Activated naive CD4-positive, alpha-beta T cell treated with anti-CD3 and anti-CD28 coated beads for 36 hours (primary cell): ENCODE measurements around the gene DMKN. TPM values are rescaled to one million over a fixed set of nuclear protein-coding genes. Genes with fewer than 3 reads are reported as not detected.
"Not testable (repeated sequence)": the region's sequence is repeated elsewhere in the genome, so short reads cannot be mapped to it uniquely, and the experiment has no call there.

Experiments
- CTCF ChIA-PET: fragments of 350-600 bp; sonication (Branson Sonifier 250); formaldehyde crosslinking; loops from one replicate; lab custom pipeline; 2021; ENCODE audit warnings: antibody characterized with exemption; lab: Charles Lee
- DNase-seq: peaks from one replicate; pipeline ENCODE4 v3.0.0-alpha.2; 2020
- H3K27ac Mint-ChIP-seq: one replicate; pipeline ENCODE4 v1.8.0; 2021; ENCODE audit warnings: mild to moderate bottlenecking, mixed read lengths
- H3K27me3 Mint-ChIP-seq: one replicate; pipeline ENCODE4 v1.8.0; 2021; ENCODE audit warnings: low read depth, mixed read lengths
- H3K36me3 Mint-ChIP-seq: one replicate; pipeline ENCODE4 v1.8.0; 2021; ENCODE audit warnings: low read depth, mixed read lengths
- H3K4me1 Mint-ChIP-seq: one replicate; pipeline ENCODE4 v1.8.0; 2021; ENCODE audit warnings: low read depth, mixed read lengths
- H3K4me3 Mint-ChIP-seq: one replicate; pipeline ENCODE4 v1.8.0; 2021; ENCODE audit warnings: mild to moderate bottlenecking, moderate library complexity, mixed read lengths
- H3K9me3 Mint-ChIP-seq: one replicate; pipeline ENCODE4 v1.8.0; 2021; ENCODE audit warnings: mixed read lengths
- intact Hi-C: fragments of 100-400 bp; cut with micrococcal nuclease; formaldehyde crosslinking; loops from one replicate; pipeline ENCODE4 v1.15.1; 2023
- total RNA-seq, 2 experiments: library from RNA; stranded (reverse); gene quantifications; one replicate each; pipeline ENCODE4 v1.2.3, GENCODE V29; 2021

Gene DMKN
- total RNA-seq, 2 experiments from 2014 or later, result 0.86 to 1.7 TPM

DNA sequence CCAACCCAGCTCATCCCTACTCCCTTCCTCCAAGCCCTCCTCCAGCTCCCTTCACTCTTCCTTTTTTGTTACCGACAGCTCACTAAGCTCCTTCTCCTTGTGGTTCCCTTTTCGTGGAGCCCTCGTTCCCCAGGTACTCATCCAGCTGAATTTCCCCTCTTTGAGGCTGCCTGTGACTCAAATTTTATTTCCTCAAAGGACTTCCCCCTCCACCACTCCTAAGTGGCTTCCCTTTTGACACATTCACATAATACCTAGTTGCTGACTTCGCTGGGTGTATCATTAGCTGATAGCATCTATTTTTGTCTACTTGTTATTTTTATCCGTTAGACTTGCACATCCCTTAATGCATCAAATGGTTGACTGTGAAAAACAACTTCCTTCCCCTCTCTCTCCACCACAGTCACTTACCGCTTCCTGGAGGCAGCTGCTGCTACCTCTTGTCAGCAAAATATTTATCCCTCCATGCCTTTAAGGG is 50.9 kb downstream of the DMKN start:
- peak overlapping the region; percentile 15 for H3K27ac Mint-ChIP-seq
- CTCF ChIA-PET, result interaction anchor here (1.4 to 1.7 kb wide), 3 partner anchors 10 to 48 kb away, joined by 4 to 7 read pairs (median 5); no protein-coding TSS in a partner anchor
- H3K4me1 Mint-ChIP-seq, result peaks cover 24% of the 10 kb centered on the region
- peak; percentile 59 for DNase-seq
- intact Hi-C loops, result no loop called here
- no peaks in the 10 kb centered on the region for H3K27me3 Mint-ChIP-seq
- H3K36me3 Mint-ChIP-seq, result no peaks in the 10 kb centered on the region
- H3K9me3 Mint-ChIP-seq, result no peaks in the 10 kb centered on the region
- H3K4me3 Mint-ChIP-seq, result no peak overlapping the region

GRCh38 chr19:35461788-35462187 is 51.7 kb downstream of the DMKN start:
- CTCF ChIA-PET, result interaction anchor here (1.4 to 1.7 kb wide), 2 partner anchors 33 to 48 kb away, joined by 5 to 7 read pairs; no protein-coding TSS in a partner anchor
- H3K4me3 Mint-ChIP-seq, H3K27me3 Mint-ChIP-seq, H3K27ac Mint-ChIP-seq, H3K36me3 Mint-ChIP-seq, intact Hi-C loops, DNase-seq, H3K9me3 Mint-ChIP-seq: not testable (repeated sequence)
- peaks cover 27% of the 10 kb centered on the region for H3K4me1 Mint-ChIP-seq

DNA sequence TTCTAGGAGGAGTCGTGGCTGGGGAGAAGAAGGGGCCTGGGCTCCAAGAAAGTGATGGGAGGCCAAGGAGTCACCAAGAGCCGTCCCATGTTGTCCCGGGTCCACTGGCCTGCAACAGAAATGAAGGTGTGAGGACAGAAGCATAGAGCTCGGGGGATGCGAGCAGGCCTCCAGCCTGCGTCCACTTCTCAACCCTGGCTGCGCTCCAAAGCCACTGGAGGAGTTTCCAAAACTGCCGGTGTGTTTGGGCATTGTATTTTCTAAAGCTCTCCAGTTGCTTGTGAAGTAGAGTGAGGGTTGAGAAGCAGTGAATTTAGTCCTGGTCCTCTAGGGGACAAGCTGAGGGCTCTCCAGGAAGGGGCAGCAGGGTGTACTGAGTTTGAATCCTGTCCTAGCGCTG is 52.4 kb downstream of the DMKN start:
- no peaks in the 10 kb centered on the region for H3K9me3 Mint-ChIP-seq
- H3K4me3 Mint-ChIP-seq, result no peak overlapping the region
- H3K27me3 Mint-ChIP-seq, result no peaks in the 10 kb centered on the region
- CTCF ChIA-PET, result interaction anchor here (0.6 to 1.4 kb wide), 3 partner anchors 34 to 84 kb away, joined by 3 to 5 read pairs (median 5); no protein-coding TSS in a partner anchor
- intact Hi-C loops, result no loop called here
- peaks cover 27% of the 10 kb centered on the region for H3K4me1 Mint-ChIP-seq
- DNase-seq, result no peak
- no peak overlapping the region for H3K27ac Mint-ChIP-seq
- H3K36me3 Mint-ChIP-seq, result no peaks in the 10 kb centered on the region

- Mint-ChIP-seq H3K4me1 (peaks cover 27% of the 10 kb centered on the region), H3K4me3 (no peak overlapping the region), H3K27me3 (no peaks in the 10 kb centered on the region), H3K9me3 (no peaks in the 10 kb centered on the region), H3K36me3 (no peaks in the 10 kb centered on the region), H3K27ac (no peak overlapping the region)
- intact Hi-C loops, result no loop called here
- DNase-seq, result no peak
- CTCF ChIA-PET, result interaction anchor here (0.6 to 1.0 kb wide), 2 partner anchors 75 to 84 kb away, joined by 3 to 5 read pairs; no protein-coding TSS in a partner anchor
Measured at GRCh38 chr19:35460608-35461007, 52.8 kb downstream of the DMKN start.

DNA sequence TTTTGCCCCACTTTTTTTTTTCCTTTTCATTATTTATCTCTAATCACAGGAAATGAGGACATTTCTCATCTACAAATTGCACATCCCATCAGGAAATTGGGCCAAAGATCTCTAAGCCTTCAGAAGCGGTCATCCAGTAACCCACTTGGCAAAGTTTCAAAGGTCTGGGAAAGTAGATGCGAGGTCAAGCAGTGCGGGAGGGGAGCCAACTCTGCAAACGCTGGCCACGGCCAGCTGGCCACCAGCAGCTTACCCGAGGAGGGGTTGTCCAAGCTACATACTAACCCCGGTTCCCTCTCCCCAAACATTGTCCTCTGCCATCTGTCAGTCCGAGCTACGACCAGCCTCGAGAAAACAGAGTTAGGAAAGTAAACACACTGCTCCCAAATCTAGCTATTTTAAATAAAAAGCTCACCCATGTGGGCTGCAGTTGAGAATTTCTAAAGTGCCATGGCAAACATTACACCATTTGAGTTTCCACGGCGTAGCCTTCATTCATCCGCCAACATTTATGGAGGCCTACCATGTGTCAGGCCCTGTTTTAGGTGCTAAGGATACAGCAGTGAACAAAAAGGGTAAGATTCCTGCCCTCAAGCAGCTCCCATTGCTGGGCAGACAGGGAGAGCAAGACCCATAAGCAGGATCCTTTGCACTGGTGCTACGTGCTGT is 53.9 kb downstream of the DMKN start:
- H3K36me3 Mint-ChIP-seq, result no peaks in the 10 kb centered on the region
- H3K4me1 Mint-ChIP-seq, result peaks cover 29% of the 10 kb centered on the region
- no peaks in the 10 kb centered on the region for H3K9me3 Mint-ChIP-seq
- H3K4me3 Mint-ChIP-seq, result no peak overlapping the region
- intact Hi-C loops, result no loop called here
- DNase-seq, result no peak
- H3K27me3 Mint-ChIP-seq, result no peaks in the 10 kb centered on the region
- CTCF ChIA-PET, result interaction anchor here (1.3 kb wide), 1 partner anchor 106 kb away, joined by 3 read pairs; no protein-coding TSS in a partner anchor
- H3K27ac Mint-ChIP-seq, result no peak overlapping the region

DNA sequence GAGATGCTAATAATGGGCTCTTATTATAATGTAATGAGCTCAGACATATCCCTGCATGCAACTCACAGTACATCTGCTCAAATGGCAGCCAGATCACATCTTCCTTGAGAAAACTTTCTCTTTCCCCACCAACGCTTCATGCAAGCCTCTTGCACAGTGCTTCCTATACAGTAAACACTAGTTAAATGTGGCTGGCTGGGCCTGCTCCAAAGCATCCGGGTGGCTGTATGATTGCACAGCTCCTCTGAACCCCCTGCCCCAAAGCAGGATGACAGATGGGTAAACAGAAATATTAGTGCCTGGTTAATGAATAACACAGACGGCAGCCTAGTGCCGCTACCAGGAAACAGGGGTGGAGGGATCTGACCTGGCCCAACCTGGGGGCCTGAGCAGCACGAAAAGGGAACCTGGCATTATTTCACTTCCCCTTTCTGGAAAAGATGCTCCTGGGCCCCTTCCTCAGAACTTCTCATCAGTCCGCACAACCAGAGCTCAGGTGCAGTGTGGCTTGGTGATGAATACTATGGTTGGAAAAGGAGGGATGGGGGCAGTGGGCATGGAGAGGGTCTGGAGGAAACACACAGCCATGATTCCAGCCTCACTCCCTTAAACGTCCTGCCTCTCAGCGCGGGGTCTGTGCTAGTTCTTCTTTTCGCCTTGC is 54.6 kb downstream of the DMKN start:
- intact Hi-C loops, result no loop called here
- Mint-ChIP-seq H3K9me3 (no peaks in the 10 kb centered on the region), H3K4me1 (peaks cover 27% of the 10 kb centered on the region), H3K36me3 (no peaks in the 10 kb centered on the region), H3K27me3 (no peaks in the 10 kb centered on the region), H3K4me3 (no peak overlapping the region), H3K27ac (no peak overlapping the region)
- DNase-seq, result no peak
- CTCF ChIA-PET, result interaction anchor here (1.3 kb wide), 1 partner anchor 105 kb away, joined by 3 read pairs; no protein-coding TSS in a partner anchor

DNA sequence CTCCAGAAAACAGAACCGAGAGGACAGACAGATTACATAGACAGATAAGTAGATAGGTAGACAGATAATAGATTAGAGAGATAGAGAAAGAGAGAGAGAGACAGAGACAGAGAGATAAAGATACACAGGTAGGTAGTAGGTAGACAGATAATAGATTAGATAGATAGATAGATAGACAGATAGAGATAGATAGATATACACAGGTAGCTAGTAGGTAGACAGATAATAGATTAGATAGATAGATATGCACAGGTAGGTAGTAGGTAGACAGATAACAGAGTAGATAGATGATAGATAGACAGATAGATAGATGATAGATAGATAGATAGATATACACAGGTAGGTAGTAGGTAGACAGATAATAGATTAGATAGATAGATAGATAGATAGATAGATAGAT is 55.3 kb downstream of the DMKN start:
- no peaks in the 10 kb centered on the region for H3K9me3 Mint-ChIP-seq
- DNase-seq, result no peak
- no peaks in the 10 kb centered on the region for H3K36me3 Mint-ChIP-seq
- no peak overlapping the region for H3K4me3 Mint-ChIP-seq
- H3K27ac Mint-ChIP-seq, result no peak overlapping the region
- CTCF ChIA-PET, result no interaction called here
- H3K27me3 Mint-ChIP-seq, result no peaks in the 10 kb centered on the region
- H3K4me1 Mint-ChIP-seq, result peaks cover 20% of the 10 kb centered on the region
- intact Hi-C loops, result no loop called here

DNA sequence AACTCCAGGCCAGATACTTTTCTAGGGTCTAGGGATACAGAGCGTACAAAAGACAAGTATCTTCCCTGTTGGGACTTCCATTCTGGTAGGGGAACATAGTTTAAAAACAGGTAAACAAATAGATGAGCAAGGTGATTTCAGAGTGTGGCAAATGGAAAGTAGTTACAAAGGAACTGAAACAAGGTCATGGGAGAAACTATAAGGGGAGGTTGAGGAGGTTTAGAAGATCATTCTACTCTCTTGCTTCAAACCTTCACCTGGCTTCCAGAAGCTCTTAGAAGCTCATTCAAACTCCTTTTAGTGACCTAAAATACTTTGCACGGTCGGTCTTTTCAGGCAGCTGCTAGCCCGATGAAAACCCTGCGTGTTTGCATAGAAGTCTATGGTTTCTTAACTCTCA is 56.3 kb downstream of the DMKN start:
- intact Hi-C loops, result no loop called here
- Mint-ChIP-seq H3K9me3 (no peaks in the 10 kb centered on the region), H3K36me3 (no peaks in the 10 kb centered on the region), H3K27me3 (no peaks in the 10 kb centered on the region), H3K4me3 (no peak overlapping the region), H3K4me1 (peaks cover 12% of the 10 kb centered on the region), H3K27ac (no peak overlapping the region)
- DNase-seq, result no peak
- CTCF ChIA-PET, result interaction anchor here (0.6 kb wide), 1 partner anchor 387 kb away, joined by 3 read pairs; no protein-coding TSS in a partner anchor

- Mint-ChIP-seq H3K27ac (no peak overlapping the region), H3K4me1 (peaks cover 17% of the 10 kb centered on the region), H3K27me3 (no peaks in the 10 kb centered on the region), H3K9me3 (no peaks in the 10 kb centered on the region), H3K4me3 (no peak overlapping the region), H3K36me3 (no peaks in the 10 kb centered on the region)
- DNase-seq, result no peak
- CTCF ChIA-PET, result interaction anchor here (0.7 kb wide), 1 partner anchor 204 kb away, joined by 3 read pairs; no protein-coding TSS in a partner anchor
- intact Hi-C loops, result no loop called here
Measured at GRCh38 chr19:35455616-35456201, 57.7 kb downstream of the DMKN start.

- no peaks in the 10 kb centered on the region for H3K9me3 Mint-ChIP-seq
- peaks cover 3% of the 10 kb centered on the region for H3K27me3 Mint-ChIP-seq
- DNase-seq, result no peak
- H3K27ac Mint-ChIP-seq, result no peak overlapping the region
- no peak overlapping the region for H3K4me3 Mint-ChIP-seq
- intact Hi-C loops, result no loop called here
- CTCF ChIA-PET, result no interaction called here
- peaks cover 21% of the 10 kb centered on the region for H3K4me1 Mint-ChIP-seq
- no peaks in the 10 kb centered on the region for H3K36me3 Mint-ChIP-seq
Measured at GRCh38 chr19:35454663-35455062, 58.8 kb downstream of the DMKN start.

DNA sequence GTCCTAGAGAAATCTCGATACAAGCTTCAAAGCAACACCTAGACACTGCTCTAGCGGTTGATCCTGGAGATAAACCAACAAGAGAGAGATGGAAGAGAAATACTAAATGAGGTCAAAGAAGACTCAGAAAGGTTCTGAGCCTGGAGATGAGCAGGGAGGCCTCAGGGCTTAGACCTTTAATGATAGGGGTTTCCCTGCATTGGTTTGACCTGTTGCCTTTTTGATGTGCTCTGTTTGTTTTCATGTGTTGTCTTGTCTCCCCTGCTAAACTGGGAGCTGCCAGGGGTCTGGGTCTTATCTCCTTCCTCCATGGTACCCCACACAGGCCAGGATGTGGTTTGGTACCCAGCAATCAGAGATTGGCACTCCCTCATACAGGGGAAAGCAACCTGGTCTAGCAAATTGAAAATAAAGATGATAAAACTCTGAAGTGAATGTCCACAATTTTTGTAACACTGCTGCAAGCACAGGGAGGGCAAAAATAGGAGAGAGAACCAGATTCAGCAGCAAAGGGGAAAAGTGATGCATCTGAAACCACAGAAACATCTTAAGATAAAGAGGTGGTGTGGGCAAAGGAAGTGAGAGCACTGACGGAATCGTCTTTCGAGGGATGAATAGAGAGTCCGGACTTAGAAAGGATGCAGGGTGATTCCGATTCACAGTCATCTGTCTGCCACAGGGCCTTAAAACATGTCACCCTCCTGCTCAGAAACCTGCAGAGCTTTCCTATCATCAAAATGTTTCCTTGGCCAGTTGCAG is 61.9 kb downstream of the DMKN start:
- Mint-ChIP-seq H3K27me3 (peaks cover 14% of the 10 kb centered on the region), H3K27ac (no peak overlapping the region), H3K4me3 (no peak overlapping the region), H3K36me3 (no peaks in the 10 kb centered on the region), H3K9me3 (no peaks in the 10 kb centered on the region), H3K4me1 (peaks cover 25% of the 10 kb centered on the region)
- CTCF ChIA-PET, result interaction anchor here (1.0 to 1.7 kb wide), 3 partner anchors 18 to 99 kb away, joined by 3 to 4 read pairs (median 3); no protein-coding TSS in a partner anchor
- intact Hi-C loops, result no loop called here
- DNase-seq, result peak; percentile 45
